ENCODE data around the gene ATP2B2.

ATP2B2 gene

GRCh38 chr3:10379961-10380360, 125.4 kb downstream of the ATP2B2 start:
- in situ Hi-C loops (cut with MboI; ENCODE audit: low pct_unique_long_range_greater_than_20kb, low sequenced_read_pairs) = no loop called here
- DNase-seq = no peak

- no peak for DNase-seq
- in situ Hi-C loops (cut with MboI; ENCODE audit: low pct_unique_long_range_greater_than_20kb, low sequenced_read_pairs) = no loop called here
These were observed 126.2 kb downstream of the ATP2B2 start for GRCh38 chr3:10379161-10379560.

- in situ Hi-C loops (cut with MboI; ENCODE audit: low pct_unique_long_range_greater_than_20kb, low sequenced_read_pairs) = no loop called here
- no peak for DNase-seq
These were observed 126.6 kb downstream of the ATP2B2 start for GRCh38 chr3:10378742-10379141.

GRCh38 chr3:10378246-10378645, 127.1 kb downstream of the ATP2B2 start:
- no peak for DNase-seq
- in situ Hi-C loops (cut with MboI; ENCODE audit: low pct_unique_long_range_greater_than_20kb, low sequenced_read_pairs) = no loop called here

- in situ Hi-C loops (cut with MboI; ENCODE audit: low pct_unique_long_range_greater_than_20kb, low sequenced_read_pairs) = no loop called here
- no peak for DNase-seq
These were observed 128.1 kb downstream of the ATP2B2 start for GRCh38 chr3:10377148-10377725.

DNA sequence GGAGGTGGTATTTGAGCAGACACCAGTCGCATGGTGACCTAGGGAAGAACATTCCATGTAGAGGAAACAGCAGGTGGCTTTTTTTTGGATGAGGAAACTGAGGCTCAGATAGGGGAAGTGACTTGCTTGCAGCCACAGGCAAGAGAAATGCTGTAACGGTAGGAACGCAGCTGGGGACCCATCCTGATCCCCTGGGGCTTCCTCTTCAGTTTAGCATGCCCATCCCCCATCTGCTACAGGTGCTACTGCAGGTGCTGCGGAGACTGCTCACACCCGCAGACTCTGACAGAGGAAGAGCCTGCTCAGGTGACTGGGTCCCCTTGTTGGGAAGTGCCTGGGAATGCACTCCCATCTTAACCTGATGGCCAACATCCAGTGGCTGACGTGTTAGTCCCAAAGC, 129.0 kb downstream of the ATP2B2 start:
- no peak for DNase-seq
- in situ Hi-C loops (cut with MboI; ENCODE audit: low pct_unique_long_range_greater_than_20kb, low sequenced_read_pairs) = no loop called here

- in situ Hi-C loops (cut with MboI; ENCODE audit: low pct_unique_long_range_greater_than_20kb, low sequenced_read_pairs) = no loop called here
- DNase-seq = no peak
These were observed 129.9 kb downstream of the ATP2B2 start for GRCh38 chr3:10375296-10376053.

DNA sequence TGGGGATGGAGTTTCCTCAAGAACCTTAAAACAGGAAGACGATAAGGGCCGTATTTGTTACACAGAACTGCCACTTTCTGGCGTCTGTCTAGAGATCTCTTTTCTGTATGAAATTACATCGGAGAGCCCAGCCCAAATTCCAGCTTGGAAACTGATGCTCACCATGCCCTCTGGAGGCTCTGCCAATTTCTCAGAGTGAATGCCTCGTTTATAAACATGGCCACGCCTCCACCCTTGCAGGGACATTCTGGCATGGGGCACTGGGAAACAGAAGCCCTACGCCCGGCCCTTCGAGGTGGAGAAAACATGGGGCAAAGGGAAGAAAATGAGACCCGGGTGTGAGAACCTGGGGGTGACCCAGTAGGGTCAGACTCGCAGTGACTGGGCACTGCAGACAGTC, 131.1 kb downstream of the ATP2B2 start:
- DNase-seq = no peak
- in situ Hi-C loops (cut with MboI; ENCODE audit: low pct_unique_long_range_greater_than_20kb, low sequenced_read_pairs) = no loop called here

DNA sequence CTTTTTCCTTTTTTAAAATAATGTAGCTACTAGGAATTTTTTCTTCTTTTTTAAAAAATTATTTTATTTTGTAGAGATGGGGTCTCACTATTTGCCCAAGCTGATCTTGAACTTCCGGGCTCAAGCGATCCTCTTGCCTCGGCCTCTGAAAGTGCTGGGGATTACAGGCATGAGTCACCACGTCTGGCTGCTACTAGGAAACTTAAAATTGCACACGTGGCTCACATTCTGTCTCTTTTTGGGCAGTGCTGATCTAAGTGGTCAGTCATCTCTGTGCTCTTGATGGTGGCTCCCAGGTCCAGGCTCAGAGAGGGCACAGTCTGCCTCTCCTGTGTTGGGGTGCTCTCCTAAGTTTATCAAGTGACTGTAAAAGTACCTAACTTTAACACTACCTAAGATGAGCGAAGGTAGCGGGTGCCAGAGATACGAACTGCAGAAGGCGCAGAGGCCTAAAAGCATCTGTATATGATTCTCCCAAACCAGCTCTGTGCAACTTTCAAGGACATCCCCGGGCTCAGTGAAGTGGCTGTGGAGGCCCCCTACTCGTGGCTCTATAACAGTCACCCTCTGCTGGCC, 131.6 kb downstream of the ATP2B2 start:
- DNase-seq = no peak
- in situ Hi-C loops (cut with MboI; ENCODE audit: low pct_unique_long_range_greater_than_20kb, low sequenced_read_pairs) = no loop called here

DNA sequence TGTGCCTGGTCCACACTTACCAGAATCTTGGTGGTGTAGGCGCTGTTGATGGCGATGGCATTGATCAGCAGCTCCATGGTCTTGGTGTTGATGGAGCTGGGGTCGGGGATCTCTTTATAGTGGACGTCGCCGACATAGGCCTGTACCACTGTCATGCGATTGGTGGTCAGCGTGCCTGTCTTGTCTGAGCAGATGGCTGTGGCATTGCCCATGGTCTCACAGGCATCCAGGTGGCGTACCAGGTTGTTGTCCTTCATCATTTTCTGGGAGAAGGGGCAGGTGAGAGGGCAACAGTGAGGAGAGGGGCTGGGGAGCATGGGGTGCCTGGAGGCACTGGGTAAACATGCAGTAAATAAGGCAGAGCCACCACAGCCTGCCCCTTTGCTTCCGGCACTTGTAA, 133.6 kb downstream of the ATP2B2 start:
- DNase-seq = no peak
- in situ Hi-C loops (cut with MboI; ENCODE audit: low pct_unique_long_range_greater_than_20kb, low sequenced_read_pairs) = no loop called here

DNA sequence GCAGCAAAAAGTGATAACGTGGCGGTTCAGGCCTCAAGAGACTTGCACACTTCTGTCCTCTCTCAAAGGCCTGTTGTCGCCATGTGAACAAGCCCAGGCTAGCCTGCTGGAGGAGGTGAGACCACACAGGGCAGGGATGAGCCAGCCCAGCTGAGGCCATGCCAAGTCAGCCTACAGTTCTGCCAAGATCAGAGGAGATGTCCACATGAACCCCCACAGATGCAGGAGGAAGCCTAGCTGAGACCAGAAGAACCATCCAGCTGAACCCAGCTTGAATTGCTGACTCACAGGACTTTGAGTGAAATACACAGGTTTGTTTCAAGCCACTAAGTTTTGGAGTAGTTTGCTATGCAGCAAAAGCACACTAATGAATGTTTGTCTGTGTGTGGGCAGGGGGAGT, 134.2 kb downstream of the ATP2B2 start:
- in situ Hi-C loops (cut with MboI; ENCODE audit: low pct_unique_long_range_greater_than_20kb, low sequenced_read_pairs) = no loop called here
- DNase-seq = peak; percentile 31

- in situ Hi-C loops (cut with MboI; ENCODE audit: low pct_unique_long_range_greater_than_20kb, low sequenced_read_pairs) = no loop called here
These were observed 135.0 kb downstream of the ATP2B2 start for GRCh38 chr3:10370429-10370828.

GRCh38 chr3:10368512-10368911, 136.9 kb downstream of the ATP2B2 start:
- in situ Hi-C loops (cut with MboI; ENCODE audit: low pct_unique_long_range_greater_than_20kb, low sequenced_read_pairs) = no loop called here
- no peak for DNase-seq

More at GRCh38 chr3:10370429-10370828, 135.0 kb downstream of the ATP2B2 start:
- DNase-seq = peak; percentile 80

DNA sequence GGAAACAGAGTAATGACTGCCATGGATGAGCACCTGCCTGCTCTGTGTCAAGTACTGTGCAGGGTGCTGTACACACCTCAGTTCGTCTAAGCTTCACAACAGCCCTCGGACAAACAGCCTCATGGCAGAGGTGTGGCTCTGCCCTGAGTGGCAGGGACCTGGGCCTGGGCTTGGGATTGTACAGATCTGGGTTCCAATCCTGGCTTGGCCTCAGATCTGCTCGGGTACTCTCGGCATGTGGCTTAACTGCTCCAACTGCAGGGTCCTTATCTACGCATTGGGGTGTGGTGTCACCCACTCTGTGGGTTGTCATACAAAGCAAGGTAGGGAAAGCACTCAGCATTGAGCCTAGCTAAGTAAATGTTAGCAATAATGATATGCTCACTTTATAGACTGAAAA, 137.9 kb downstream of the ATP2B2 start:
- no peak for DNase-seq

DNA sequence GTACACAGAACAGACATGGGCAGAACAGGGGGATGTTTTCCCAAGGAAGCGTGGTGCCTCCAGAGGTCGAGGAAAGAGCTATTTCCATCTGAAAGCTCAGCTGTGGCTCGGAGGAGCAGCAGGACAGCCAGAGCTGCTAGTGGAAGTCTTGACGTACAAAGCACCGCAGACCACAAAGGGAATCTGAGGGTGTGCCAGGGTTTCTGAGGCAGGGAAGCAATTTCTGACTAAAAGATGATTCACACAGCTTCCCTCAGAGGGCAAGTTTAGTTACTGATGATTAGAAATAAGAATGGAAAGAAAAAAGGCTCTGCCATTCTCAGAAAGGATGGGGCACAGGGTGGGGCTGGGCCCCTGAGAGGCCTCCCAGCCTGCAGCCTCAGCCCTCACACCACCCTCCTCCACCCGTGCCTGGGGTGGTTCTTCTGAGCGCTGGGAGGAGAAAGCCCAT, 138.7 kb downstream of the ATP2B2 start:
- in situ Hi-C loops (cut with MboI; ENCODE audit: low pct_unique_long_range_greater_than_20kb, low sequenced_read_pairs) = no loop called here
- no peak for DNase-seq

More for the DNA sequence above, 137.9 kb downstream of the ATP2B2 start:
- in situ Hi-C loops (cut with MboI; ENCODE audit: low pct_unique_long_range_greater_than_20kb, low sequenced_read_pairs) = no loop called here

- in situ Hi-C loops (cut with MboI; ENCODE audit: low pct_unique_long_range_greater_than_20kb, low sequenced_read_pairs) = no loop called here
- no peak for DNase-seq
These were observed 139.6 kb downstream of the ATP2B2 start for GRCh38 chr3:10365791-10366190.

DNA sequence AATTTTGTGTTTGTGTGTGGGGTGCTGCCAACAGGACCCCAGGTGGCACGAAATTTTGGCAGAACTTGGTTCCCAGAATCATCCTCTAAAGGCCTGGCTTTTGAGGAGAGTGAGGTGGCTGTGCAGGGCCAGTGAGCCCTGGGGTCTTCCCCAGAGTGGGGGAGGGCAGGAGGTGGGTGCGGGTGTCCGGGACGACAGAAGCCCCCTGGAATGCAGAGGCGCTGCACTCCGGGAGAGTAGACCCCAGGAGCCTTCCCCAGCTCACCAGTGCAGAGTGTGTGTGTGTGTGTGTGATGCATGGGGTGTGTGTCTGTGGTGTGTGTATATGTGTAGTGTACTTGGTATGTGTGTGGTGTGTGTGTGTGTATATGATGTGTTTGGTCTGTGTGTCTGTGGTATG, 140.1 kb downstream of the ATP2B2 start:
- in situ Hi-C loops (cut with MboI; ENCODE audit: low pct_unique_long_range_greater_than_20kb, low sequenced_read_pairs) = no loop called here
- DNase-seq = no peak

DNA sequence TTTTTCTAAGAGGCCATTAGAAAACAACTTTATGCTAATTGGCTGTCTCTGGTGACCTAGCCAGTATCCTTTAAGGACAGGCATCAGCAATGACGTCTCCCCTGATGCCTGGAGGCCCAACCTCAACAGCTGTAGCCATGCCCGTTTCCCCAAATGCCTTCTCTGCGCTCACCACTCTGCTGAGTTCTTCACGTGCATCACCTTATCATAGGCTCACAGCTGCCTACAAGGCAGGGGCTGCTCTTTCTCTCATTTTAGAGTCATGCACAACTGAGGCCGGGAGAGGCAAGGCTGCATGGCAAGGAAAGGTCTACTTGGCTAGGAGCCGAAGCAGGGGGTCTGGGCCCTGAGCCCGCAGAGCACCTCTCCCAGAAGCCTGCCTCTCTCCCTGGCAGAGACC, 140.6 kb downstream of the ATP2B2 start:
- DNase-seq = no peak
- in situ Hi-C loops (cut with MboI; ENCODE audit: low pct_unique_long_range_greater_than_20kb, low sequenced_read_pairs) = no loop called here

DNA sequence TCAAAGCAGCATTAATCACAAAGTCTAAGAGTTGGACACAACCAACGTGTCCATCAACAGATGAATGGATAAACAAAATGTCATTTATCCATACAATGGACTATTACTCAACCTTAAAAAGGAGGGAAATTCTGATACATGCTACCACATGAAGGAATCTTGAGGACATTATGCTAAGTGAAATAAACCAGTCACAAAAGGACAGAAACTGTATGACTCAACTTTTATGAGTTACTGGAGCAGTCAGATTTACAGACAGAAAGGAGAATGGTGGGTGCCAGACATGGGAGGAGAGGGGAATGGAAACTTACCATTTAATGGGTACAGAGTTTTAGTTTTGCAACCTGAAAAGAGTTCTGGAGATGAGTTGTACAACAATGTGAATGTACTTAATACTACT, 141.5 kb downstream of the ATP2B2 start:
- in situ Hi-C loops (cut with MboI; ENCODE audit: low pct_unique_long_range_greater_than_20kb, low sequenced_read_pairs) = no loop called here
- no peak for DNase-seq

DNA sequence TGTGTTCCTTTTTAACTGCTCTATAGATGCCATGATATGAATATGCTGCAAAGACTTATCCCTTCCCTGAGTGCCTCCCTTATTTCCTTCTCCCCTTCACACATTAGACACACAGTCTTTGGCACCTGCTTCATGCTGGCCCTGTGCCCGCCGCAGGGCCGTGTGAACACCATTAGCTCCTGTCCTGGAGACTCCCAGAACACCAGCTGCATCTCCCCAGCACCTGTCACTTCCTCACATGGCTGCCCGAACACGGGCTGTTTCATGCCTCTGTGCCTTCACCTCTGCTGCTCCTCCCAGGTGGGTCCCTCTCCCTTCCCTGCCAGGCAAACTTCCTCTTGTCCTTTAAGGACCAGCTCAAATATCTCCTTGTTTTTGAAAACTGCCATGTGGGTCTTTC, 144.0 kb downstream of the ATP2B2 start:
- in situ Hi-C loops (cut with MboI; ENCODE audit: low pct_unique_long_range_greater_than_20kb, low sequenced_read_pairs) = no loop called here
- DNase-seq = no peak

DNA sequence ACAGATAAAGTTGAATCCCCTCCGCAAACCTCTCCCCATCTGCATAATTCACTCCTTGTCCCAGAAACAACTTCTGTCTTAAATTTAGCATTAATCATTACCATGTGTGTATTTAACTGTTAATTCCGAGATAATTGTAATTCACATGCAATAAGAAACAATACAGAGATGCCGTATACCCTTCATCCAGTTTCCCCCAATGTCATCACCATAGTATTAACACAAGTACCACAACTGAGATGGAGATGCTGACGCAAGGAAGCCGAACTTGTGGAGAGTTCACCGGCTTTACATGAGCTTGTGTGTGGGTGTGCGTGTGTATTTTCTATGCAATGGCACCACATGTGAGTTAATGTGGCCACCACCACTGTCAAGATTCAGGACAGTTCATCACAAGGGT, 144.9 kb downstream of the ATP2B2 start:
- in situ Hi-C loops (cut with MboI; ENCODE audit: low pct_unique_long_range_greater_than_20kb, low sequenced_read_pairs) = no loop called here

More for the DNA sequence above, 144.9 kb downstream of the ATP2B2 start:
- no peak for DNase-seq
